Lower leg skin (tissue), 3 donors: Measurements from ENCODE around the gene RIC3.

Experiments
- CTCF ChIP-seq, 3 donors: fragments of 450-650 bp; IDR thresholded peaks; one replicate each; pipeline ENCODE4 v1.5.1; 2016; ENCODE audit warnings: antibody characterized with exemption in 3 of 3, mild to moderate bottlenecking in 3 of 3, moderate library complexity in 2 of 3
- POLR2A ChIP-seq, 2 donors: fragments of 450-650 bp; IDR thresholded peaks; one replicate each; pipeline ENCODE4 v1.6.1; 2016 to 2017; ENCODE audit warnings: antibody characterized with exemption in 2 of 2, mild to moderate bottlenecking in 1 of 2, moderate library complexity in 1 of 2

GRCh38 chr11:8168485-8169257 is at the start of gene RIC3:
- TF ChIP-seq CTCF (IDR thresholded peaks at IDR 0.05) = no peak
- no peak for TF ChIP-seq POLR2A (IDR thresholded peaks at IDR 0.05)
